T-helper 9 cell (primary cell): ENCODE measurements around the gene ARMC9.
"Not testable (repeated sequence)": the region's sequence is repeated elsewhere in the genome, so short reads cannot be mapped to it uniquely, and the experiment has no call there.

Experiments
- DNase-seq: peaks from one replicate; pipeline ENCODE4 v3.0.0-alpha.2; 2020

ARMC9 gene

GRCh38 chr2:231347638-231348037, 149.2 kb downstream of the ARMC9 start:
- no peak for DNase-seq

DNA sequence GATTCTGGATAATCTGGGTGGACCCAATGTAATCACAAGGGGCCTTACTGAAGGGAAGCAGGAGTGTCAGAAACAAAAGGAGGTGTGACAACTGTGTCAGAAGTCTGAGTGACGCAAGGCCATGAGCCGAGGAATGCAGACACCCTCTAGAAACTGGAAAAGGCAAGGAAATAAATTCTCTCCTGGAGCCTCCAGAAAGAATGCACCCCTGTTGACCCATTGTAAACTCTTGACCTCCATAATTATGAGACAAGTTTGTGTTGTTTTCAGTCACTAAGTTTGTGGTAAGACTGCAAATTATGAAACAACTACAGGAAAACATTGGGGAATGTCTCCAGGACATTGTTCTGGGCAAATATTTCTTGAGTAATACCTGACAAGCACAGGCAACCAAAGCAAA, 149.7 kb downstream of the ARMC9 start:
- DNase-seq = no peak

DNA sequence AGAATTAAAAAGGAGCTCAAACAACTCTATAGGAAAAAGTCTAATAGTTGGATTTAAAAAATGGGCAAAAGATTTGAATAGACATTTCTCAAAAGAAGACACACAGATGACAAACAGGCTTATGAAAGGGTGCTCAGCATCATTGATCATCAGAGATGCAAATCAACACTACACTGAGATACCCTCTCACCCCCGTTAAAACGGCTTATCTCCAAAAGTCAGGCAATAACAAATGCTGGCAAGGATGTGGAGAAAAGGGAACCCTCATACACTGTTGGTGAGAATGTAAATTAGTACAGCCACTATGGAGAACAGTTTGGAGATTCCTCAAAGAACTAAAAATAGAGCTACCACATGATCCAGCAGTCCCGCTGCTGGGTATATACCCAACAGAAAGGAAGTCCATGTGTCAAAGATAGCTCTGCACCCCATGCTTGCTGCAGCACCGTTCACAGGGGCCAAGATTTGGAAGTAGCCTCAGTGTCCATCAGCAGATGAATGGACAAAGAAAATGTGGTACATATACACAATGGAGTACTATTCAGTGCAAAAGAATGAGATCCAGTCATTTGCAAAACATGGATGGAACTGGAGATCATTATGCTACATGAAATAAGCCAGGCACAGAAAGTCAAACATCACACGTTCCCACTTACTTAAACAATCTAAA, 150.4 kb downstream of the ARMC9 start:
- no peak for DNase-seq

DNA sequence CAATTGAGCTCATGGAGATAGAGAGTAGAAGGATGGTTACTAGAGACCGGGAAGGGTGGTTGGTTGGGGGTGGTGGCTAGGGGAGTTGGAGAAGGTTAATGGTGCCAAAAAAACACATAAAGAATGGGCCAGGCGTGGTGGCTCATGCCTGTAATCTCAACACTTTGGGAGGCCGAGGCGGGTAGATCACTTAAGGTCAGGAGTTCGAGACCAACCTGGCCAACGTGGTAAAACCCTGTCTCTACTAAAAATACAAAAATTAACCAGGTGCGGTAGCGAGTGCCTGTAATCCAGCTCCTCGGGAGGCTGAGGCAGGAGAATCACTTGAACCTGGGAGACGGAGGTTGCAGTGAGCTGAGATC, 150.9 kb downstream of the ARMC9 start:
- not testable (repeated sequence) for DNase-seq

- no peak for DNase-seq
These were observed 153.2 kb downstream of the ARMC9 start for GRCh38 chr2:231351648-231352047.

DNA sequence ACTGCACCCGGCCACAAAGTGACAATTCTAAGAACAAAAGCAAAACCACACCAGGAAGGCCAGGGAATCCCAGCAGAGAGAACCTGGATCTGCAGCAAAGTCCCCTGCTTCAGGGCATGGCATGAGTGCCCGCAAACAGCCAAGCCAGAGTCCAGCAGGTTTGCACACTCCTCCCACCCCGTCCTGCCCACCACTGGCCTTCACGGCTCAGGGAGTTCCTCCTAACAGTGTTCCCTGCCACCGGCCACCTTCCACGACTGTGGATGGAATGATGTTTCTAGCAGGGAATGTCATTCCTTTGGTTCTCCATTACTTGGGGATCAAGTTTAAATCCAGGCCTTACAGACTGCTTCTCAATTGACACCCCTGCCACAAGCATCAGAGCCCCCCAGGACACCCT, 155.0 kb downstream of the ARMC9 start:
- DNase-seq = no peak

GRCh38 chr2:231355508-231356465, 157.4 kb downstream of the ARMC9 start:
- no peak for DNase-seq

DNA sequence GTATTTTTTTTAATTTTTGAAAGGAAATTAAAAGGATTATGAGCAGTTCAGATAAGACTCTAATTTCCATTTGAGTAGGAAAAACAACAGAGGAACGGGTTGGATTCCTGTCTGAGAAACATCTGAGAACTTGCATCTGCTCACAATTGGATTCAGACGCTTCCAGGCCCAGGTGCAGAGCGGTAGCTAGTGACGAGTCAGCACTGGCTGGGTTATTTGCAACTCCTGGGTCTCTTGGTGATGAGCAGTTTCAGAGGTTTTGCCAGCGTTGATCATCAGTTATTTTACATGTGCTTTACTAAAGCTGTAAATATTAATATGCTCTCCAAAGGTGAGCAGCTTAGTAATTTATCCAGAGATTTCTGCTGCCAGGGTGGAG, 158.0 kb downstream of the ARMC9 start:
- no peak for DNase-seq

- DNase-seq = no peak
These were observed 158.6 kb downstream of the ARMC9 start for GRCh38 chr2:231357048-231357447.

DNA sequence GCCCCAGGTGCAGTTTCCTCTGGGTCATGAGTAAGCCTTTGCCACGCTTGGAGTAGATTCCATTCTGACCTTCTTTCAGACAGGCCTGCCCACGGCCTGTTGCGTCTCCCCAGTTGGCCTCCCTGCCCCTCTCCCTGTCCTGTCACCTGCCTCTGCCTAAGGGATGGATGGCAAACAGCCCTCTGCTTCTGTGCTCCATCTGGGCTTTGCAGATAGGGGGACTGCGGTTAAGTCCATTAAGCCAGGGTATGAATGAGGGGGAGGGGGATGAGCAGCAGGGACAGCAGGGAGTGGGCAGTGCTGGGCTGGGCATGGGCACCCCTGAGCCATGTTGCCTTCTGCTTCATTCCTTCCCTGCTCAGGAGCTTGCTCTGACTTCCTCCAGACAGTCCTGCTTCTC, 159.5 kb downstream of the ARMC9 start:
- no peak for DNase-seq

DNA sequence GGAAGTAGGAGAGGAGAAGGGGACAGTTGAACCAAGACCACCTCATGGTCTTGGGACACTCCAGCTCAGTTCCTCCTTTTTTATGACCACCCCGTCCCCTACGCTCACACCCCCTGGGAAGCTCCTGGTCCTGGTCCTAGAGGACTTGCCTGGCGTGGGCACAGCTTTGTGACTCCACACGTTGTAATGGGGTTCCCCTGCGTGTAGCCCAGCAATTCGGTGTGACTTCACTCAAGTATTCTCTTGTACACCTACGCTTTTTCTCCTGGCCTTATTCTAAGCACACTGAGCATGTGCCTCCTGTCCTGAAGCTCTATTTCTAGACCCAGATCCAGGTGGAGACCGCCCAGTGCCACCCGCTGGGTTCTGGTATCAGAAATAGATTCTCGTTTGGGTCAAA, 161.0 kb downstream of the ARMC9 start:
- no peak for DNase-seq

GRCh38 chr2:231359948-231360347, 161.5 kb downstream of the ARMC9 start:
- no peak for DNase-seq

DNA sequence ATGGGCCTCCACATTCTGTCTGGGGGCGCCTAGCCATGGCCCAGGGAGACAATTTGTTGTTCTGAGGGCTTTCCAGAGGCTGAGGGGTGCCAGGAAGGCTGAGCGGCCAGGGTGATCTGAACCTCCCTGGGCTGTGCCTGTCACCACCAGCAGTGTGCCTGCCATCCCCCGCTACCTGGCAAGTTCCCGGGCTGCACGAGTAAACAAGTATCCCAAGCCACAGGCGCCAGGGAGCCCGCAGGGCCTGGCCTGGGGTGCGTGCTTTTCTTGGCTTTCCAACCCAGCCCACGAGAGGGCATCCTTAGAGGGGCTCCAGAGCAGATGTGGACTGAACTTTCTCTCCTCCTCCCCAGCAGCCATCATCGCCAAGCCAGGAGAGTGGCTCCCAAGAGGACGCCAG, 162.0 kb downstream of the ARMC9 start:
- no peak for DNase-seq

DNA sequence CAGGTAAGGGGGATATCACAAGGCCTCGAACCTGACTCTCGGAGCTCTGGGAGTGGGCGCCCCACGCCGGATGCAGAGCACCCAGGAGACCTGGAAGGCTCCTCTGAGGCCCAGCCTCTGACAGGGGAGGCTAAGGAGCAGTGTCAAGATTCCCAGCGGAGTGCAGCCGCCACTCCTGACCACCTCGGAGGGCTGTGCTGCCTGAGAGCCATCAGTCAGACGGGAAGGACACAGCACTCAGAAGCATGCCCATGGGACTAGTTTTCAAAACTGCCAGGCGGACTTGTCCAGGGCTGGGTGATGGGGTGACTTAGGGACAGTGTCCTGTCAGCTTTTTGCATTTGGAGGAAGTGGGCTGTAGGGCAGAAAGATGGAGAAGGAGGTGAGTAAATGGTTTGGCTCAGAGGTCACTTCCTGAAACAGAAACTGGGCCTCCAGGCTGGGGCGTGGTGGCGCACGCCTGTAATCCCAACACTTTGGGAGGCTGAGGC, 162.5 kb downstream of the ARMC9 start:
- DNase-seq = no peak

GRCh38 chr2:231361701-231362554, 163.5 kb downstream of the ARMC9 start:
- DNase-seq = no peak

DNA sequence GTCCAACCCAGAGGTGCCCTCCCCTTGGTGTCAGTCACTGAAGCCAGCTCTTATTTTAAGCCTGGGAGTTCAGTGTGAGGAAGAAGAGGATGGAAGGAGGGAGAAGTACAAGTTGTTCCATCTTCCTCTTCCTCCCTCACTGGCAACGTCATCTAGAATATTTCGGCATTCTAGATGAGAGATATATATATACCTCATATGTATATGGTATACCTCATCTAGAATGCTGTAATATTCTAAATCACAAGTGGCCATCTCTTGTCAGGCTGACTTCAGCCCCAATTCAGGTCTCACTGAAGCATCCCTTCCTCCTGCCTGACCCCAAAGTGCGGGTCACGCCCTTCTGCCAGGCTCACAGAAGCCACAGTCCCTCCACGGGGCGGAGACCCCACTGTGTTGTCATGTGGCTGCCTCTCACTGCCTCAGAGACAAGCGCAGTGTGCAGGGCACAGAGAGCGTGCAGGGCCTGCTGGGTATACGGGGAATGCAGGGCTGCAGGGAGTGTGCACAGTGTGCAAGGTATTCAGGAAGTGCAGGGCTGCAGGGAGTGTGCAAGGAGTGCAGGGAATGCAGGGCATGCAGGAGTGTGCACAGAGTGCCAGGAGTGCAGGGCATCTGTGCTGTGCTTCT, 164.2 kb downstream of the ARMC9 start:
- DNase-seq = no peak

DNA sequence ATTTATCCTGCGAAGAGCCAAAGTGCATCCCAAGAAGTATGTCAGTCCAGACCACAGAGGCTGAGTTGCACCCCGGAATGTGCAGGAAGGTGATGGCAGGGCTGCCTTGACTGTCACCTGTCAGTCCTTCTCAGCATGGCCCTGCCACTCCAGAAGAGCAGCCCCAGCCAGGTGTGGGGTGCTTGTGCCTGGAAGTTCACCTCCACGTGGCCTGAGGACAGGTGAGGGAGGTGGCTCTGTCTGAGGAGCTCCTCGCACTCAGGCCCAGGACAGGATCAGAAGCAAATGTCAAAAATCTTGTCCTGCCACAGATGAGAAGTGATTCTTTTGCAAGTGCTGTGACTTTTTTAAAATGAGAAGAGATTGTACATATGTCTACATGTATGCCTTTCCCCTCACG, 165.6 kb downstream of the ARMC9 start:
- no peak for DNase-seq

DNA sequence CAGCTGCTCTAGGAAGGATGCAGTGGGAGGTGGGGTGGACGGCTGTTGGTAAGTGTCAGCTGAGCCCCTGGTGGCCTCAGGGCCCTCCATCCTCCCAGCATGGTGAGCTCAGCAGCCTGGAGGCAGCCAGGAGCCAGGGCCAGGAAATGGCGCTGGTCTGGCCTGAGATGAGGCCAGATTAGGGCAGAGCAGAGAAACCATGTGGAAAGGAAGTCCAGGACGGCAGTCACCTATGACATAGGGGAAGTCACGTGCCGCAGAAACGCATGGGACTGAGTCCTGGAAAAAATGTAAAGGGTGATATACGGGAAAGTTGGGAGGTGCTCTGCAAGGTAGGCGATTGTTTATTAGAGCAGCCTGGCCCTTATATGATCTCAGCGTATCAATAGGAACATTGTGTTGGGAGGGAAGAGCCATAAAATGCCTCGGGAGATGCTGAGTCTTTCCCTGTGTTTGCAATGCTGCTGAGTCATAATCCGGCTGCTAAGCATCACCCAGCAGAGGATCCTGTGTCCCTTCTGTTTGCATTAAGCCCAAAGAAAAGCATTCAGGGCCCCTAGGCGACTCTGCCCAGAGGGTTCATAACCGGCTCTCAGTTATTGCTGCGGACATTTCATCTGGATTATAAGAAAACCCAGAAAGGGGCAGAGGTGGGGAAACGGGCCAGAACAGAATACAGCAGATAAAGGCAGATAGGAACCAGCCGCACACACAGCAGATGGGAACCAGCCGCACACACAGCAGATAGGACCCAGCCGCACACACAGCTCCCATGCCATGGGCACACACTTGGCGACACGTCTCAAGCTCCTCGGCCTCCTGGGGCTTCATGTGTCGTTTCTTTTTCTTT, 166.8 kb downstream of the ARMC9 start:
- DNase-seq = no peak

DNA sequence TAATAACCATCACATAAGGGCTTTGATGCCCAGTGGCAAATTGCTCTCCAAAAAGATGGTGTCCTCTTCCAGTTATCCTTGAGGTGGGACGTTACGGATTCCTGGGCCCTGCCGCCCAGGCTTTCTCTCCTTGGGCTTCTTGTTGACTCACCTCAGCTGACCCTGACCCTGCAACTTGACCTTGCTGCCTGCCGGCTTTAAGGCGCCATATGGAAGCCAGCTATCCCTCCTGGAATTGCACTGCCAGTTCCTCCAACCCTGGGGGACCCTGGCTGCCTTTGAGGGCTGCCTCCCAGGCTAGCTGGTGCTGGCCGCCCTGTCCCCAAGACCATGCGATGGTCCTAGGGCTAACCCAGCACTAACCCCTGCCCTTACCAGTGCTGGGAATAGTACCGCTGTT, 168.7 kb downstream of the ARMC9 start:
- no peak for DNase-seq

DNA sequence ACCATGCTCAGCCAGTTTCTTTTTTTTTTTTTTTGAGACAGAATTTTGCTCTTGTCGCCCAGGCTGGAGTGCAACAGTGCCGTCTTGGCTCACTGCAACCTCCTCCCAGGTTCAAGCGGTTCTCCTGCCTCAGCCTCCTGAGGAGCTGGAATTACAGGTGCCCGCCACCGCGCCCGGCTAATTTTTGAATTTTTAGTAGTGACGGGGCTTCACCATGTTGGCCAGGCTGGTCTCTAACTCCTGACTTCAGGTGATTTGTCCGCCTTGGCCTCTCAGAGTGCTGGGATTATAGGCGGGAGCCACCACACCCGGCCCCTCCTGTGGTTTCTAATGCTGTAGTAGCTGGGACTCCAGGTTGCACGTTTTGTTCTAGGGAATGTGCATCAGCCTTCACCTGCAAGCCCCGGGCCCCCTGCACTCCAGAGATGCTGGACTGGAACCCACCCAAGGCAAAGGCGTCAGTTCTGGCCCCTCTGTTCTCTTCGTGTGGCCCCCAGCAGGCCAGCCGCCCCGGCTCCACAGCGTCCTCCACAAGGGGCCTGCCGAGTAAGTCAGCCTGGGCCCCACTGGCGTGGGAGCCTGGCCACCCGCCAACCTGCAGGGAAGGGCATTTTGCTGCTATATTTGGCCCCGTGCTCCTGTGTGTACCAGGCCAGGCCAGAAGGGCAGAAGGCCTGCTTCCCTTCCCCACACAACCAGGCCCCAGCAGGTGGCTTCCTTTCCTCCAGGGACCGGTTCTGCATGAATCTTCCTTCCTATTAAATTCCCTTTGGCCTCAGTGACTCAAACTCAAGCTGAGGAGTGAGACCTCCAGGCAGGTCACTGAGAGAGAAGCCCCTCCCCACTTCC, 171.4 kb downstream of the ARMC9 start:
- no peak for DNase-seq

DNA sequence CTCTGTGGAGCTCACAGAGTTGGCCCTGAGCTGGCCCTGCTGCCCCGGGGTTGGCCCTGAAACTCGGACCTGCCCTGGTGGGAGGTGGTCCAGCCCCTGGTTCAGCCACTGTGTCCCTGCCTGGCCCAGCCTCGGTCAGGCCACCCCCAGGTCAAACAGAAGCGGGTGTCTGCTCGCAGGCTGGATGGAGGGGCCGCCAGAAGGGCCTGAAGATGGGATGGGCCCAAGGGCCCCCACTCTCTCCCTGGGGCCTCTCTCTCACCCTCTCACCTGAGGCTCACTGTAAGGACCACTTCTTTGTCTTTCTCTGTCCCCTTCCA, 172.0 kb downstream of the ARMC9 start:
- DNase-seq = no peak
